Effector CD8-positive, alpha-beta T cell (primary cell): ENCODE data around the gene AWAT1.
"Not testable (repeated sequence)": the region's sequence is repeated elsewhere in the genome, so short reads cannot be mapped to it uniquely, and the experiment has no call there.

ENCODE experiments used
- DNase-seq: peaks from one replicate; lab custom pipeline; 2025; lab: John Stamatoyannopoulos, UW
- total RNA-seq, 4 experiments: gene quantifications; one replicate each; lab custom pipeline; 2026; lab: John Stamatoyannopoulos, UW

The AWAT1 gene
- total RNA-seq, result 0 reads per million in 4 experiments

GRCh38 chrX:70234355-70234754, at the start of gene AWAT1:
Gene AWAT1, plus strand, starts transcription at chrX:70234655. Its CDS starts 41 bp downstream, at chrX:70234696.
- no peak for DNase-seq

- no peak for DNase-seq
Observed at GRCh38 chrX:70190225-70190624, 44.2 kb upstream of the AWAT1 start.

DNA sequence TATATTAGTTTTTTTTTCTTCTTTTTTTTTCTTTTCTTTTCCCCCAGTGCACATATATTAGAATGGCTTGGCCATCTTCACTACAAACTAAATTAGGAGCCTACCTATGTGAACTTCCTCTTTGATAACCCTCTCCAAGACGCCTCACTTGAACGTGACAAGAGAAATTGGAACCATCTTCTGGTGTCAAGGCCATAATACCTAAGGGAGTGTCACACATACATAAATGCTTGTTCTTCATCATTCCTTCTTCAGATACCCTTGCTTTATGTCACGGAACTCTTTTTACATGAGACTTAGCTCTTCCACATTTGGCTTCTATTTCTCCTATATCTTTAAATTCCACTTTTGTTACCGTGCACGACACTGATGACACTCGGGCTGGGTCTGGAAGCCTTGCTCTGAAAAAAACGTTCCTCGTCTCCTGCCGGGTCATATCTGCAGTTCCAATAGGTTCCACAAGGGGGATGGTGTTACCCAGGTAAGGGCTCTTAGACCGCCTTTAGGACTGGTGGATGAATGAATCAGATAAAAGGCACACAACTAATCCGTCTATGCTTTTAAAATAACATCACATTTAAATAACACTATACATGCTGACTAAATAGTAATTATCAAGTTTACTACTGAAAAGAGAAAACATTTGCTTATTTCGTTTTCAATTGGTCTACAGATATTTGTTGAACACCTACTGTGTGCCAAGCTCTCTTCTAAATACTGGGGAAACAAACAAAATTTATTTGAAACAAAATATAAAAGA, 37.3 kb upstream of the AWAT1 start:
- DNase-seq, result peak; percentile 27

GRCh38 chrX:70201732-70202131, 32.7 kb upstream of the AWAT1 start:
- DNase-seq, result no peak

- no peak for DNase-seq
Observed at GRCh38 chrX:70208479-70208878, 26.0 kb upstream of the AWAT1 start.

- not testable (repeated sequence) for DNase-seq
Observed at GRCh38 chrX:70209570-70209969, 24.9 kb upstream of the AWAT1 start.

DNA sequence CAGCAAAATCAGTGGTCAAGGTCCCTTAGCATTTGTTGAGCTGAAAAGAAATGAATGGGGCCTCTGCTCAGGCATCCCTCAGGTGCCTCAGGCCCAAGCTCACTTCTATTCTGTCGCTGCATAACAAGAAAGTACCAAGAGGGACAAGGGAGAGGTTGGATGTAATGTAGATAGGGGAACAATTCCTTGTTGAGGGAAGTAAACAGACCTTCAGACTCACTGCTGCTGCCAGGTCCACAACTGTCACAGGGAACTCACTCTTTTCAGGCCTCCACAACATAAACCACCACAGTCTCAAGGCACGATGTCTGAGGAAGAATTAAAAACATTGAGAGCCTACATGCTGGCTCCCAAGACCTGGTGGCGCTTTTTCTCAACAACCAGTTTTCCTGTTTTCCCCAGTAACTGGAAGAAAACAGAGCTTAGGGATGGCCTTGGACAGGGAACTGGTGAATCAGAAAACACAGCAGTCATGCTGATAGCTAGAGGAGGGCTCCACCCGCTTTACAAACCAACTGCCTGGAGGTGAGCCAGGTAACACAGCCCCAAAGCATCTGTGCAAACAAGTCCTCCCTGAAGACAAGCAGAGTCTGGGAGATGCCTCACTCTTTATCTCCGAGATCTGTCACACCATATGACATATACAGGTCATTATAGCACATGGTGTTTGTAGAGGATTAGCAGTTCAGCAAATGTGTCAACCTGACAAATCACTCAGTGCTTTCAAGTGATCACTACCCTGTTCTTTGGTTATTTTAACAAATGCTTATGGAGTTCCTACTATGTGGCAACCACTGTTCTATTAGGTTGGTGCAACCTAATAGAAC, 14.3 kb upstream of the AWAT1 start:
- DNase-seq, result no peak

DNA sequence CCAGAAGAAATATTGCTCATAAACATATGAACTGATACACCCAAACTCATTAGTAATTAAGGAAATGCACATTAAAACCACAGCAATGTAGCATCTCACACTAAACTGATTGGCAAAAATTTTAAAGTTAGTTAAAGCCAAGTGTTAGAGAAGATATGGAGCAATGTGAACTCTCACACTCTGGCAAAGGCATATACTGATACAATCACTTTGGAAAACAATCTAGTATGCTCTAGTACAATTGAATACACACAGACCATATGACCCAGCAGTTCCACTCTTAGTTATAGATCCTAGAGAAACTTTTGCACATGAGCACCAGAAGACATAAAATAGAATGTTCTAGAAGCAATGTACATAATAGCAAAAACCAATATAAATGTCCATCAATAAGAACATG, 8.4 kb upstream of the AWAT1 start:
- no peak for DNase-seq

GRCh38 chrX:70226687-70227086, 7.8 kb upstream of the AWAT1 start:
- no peak for DNase-seq

DNA sequence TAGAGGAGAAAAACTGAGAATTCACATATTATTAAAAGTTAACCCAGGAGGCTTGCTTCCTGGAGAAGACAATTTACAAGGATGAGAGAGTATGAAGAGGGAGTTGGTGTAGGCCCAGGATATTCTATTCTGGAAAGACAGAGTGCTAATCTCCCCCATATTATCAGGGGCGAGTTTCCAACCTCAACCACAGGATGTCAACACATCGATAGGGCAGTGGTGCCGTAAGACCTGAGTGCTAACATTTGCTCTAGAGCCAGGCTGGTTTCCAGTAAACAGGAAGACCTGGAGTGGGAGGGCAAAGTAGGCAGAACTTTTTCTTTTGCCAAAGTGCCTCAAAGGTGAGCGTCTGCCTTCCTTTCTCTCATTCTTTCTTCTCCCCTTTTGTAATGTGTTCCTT, 2.8 kb upstream of the AWAT1 start:
- DNase-seq, result no peak

DNA sequence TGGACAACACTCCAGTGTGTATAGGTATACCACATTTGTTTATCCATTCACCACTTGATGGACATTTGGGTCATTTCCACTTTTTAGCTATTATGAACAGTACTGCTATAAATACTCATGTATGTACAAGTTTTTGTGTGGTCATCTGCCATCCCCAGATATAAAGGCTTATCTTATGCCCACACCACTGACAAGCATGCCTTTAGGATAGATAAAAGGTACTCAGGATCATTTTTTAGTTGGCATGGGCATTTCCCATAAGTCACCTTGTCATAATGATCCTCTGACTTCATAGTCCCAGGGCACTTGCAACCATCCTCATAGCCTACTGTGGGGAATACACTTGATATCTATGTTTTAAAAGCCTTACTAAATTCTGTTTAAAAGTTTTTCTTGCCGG, 6.3 kb downstream of the AWAT1 start:
- no peak for DNase-seq

- DNase-seq, result no peak
Observed at GRCh38 chrX:70241501-70241900, 7.0 kb downstream of the AWAT1 start.

DNA sequence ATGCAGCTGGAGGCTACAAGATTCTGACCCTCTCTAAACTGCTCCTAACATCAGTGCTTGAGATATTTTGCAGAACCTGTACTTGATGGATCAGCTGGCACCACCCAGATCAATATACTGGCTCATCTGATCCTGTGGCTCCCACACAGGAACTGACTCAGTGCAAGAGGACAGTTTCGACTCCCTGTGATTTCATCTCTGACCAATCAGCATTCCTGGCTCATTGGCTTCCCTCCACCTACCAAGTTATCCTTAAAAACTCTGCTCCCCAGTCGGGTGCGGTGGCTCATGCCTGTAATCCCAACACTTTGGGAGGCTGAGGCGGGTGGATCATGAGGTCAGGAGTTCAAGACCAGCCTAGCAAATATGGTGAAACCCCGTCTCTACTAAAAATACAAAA, 9.1 kb downstream of the AWAT1 start:
- not testable (repeated sequence) for DNase-seq

- no peak for DNase-seq
Observed at GRCh38 chrX:70244881-70245280, 10.4 kb downstream of the AWAT1 start.

DNA sequence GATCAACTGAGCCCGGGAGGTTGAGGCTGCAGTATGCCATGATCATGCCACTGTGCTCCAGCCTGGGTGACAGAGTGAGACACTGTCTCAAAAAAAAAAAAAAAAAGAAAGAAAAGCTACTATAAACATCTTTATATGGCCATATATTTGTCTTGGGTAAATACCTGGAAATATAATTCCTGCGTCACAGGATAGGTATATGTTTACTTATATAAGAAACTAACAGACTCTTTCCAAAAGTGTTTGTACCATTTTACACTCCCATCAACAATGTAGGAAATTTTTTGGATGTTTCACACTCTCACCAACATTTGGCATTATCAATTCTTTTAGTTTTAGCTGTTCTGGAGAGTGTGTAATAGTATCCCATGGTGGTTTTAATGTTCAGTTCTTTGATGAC, 12.8 kb downstream of the AWAT1 start:
- DNase-seq, result no peak

GRCh38 chrX:70252491-70252890, 18.0 kb downstream of the AWAT1 start:
- no peak for DNase-seq

DNA sequence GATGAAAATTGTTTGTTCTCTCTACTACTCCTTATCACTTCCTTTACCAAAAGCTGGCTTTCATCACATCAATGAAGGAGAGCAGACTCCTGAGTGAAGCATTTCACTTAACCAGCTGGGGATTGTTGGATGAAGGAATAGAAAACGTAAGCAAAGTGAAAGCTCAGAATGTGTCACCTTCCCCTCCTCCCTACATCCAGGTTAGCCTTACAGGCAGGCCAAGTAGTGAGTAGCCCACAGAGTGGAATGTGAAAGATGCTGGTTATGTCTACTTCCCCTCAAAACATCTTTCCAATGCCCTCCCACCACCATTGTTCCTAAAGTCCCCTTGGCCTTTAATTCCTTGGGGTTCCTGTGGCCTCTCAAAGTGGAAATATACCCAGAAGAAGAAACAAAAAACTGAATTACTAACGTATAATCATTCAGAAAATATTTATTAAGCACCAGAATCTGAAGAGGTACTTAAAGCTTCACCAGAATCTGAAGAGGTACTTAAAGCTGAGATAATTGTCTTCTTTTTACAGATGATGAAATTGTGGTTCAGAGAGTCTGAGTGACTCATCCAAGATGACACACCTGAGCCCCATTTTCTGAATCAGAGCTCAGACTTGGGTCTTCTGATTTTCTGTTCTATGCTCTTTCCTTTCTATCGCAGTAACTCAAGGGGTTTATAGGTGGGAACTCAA, 19.1 kb downstream of the AWAT1 start:
- no peak for DNase-seq

GRCh38 chrX:70254063-70254400, 19.6 kb downstream of the AWAT1 start:
- no peak for DNase-seq

GRCh38 chrX:70254909-70255308, 20.5 kb downstream of the AWAT1 start:
- no peak for DNase-seq

- DNase-seq, result no peak
Observed at GRCh38 chrX:70255452-70255851, 21.0 kb downstream of the AWAT1 start.

- no peak for DNase-seq
Observed at GRCh38 chrX:70257423-70258288, 23.2 kb downstream of the AWAT1 start.

DNA sequence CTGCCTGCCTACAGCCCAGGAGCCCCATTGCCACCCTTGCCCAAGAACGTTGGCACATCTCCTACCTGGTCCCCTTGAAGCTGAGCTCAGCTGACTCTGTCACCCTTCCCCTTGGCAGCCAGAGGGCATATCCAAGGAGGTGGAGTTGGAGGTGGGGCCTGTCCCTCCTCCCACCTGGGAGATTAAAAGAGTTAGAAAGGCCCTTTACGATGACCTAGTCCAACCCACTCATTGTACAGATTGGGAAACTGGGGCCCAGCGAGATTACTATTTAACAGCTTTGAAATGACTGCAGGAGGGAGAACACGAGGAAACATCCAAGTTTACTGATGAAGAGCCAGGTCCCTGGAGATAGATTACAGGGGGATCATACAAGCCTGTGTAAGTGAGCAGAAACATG, 25.6 kb downstream of the AWAT1 start, which contains the start of gene P2RY4:
TSS of gene P2RY4 (minus strand) at position 101 of the 400 bp plus-strand sequence. CDS start 580 bp downstream, outside the sequence.
- DNase-seq, result no peak
